ENCODE results near the gene C17orf100. TPM values are rescaled to one million over a fixed set of nuclear protein-coding genes. Genes with fewer than 3 reads are reported as not detected.
"Not testable (repeated sequence)": the region's sequence is repeated elsewhere in the genome, so short reads cannot be mapped to it uniquely, and the experiment has no call there.

The C17orf100 gene
- total and polyA plus RNA-seq, 5 donors = 0.47 to 1.0 (median 0.72) TPM

GRCh38 chr17:6660101-6660500 lies 8.5 kb downstream of the C17orf100 start:
- 67% methylated on average over 9 of the region's 9 CpGs for WGBS
- intact Hi-C loops (cut with DNase I) = loop anchor here in 3 of 4 donors (10.0 kb wide), 3 partner anchors 135 to 345 kb away; partner anchors contain the start of gene TEKT1 (in 1 of the 3)

DNA sequence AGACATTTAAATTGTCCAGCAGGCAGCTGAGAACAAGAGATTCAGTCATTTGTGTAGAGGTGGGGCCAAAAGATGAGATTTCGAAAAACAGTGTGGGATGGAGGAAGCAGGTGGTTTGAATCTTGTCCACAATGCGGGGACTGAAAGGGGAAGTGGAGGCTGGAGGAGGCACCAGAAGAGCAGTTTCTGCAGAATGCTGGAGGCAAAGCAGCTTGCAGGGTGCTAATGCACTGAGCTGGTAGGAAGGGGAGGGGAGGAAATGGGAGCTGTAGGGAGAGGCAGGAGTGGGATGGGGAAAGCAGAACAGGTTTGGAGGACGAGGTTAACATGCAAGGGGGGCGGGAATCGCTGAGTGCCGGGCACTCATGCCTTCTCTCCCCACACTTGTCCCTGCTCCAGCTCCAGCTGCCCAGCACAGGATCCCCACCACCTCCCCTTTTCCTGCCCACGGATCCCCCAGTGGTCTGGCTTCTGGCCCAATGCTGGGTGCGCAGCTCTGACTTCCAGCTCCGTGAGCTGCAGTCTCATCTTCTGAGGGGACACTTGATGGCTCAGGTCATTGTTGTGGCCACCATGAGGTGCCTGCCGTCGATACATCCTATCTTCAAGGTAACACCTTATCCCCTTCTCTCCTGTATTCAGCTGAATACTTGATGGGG lies 9.4 kb downstream of the C17orf100 start:
- Histone ChIP-seq H3K27me3 (ENCODE audit: control insufficient read depth, insufficient read depth) (no peaks in the 10 kb centered on the region), H3K4me1 (ENCODE audit: control insufficient read depth, insufficient read depth, low read length) (no peaks in the 10 kb centered on the region), H3K27ac (ENCODE audit: low read length) (no peak overlapping the region), H3K9me3 (ENCODE audit: control insufficient read depth, low read length) (no peaks in the 10 kb centered on the region), H3K4me3 (ENCODE audit: low read length) (no peak overlapping the region)
- WGBS = 35% methylated on average over 11 of the region's 11 CpGs
- DNase-seq = no peak
- no peak for ATAC-seq
- intact Hi-C loops (cut with DNase I) = loop anchor here in 3 of 4 donors (10.0 kb wide), 3 partner anchors 134 to 344 kb away; partner anchors contain the start of gene TEKT1 (in 1 of the 3)

More at GRCh38 chr17:6660101-6660500, 8.5 kb downstream of the C17orf100 start:
- H3K27ac ChIP-seq (ENCODE audit: low read length) = no peak overlapping the region
- H3K4me3 ChIP-seq (ENCODE audit: low read length) = no peak overlapping the region
- no peak for ATAC-seq
- no peaks in the 10 kb centered on the region for H3K4me1 ChIP-seq (ENCODE audit: control insufficient read depth, insufficient read depth, low read length)
- no peak for DNase-seq
- no peaks in the 10 kb centered on the region for H3K27me3 ChIP-seq (ENCODE audit: control insufficient read depth, insufficient read depth)
- no peaks in the 10 kb centered on the region for H3K9me3 ChIP-seq (ENCODE audit: control insufficient read depth, low read length)

GRCh38 chr17:6661464-6661848 lies 9.9 kb downstream of the C17orf100 start:
- intact Hi-C loops (cut with DNase I) = loop anchor here in 3 of 4 donors (10.0 kb wide), 3 partner anchors 133 to 343 kb away; partner anchors contain the start of gene TEKT1 (in 1 of the 3)
- DNase-seq (no peak), ATAC-seq (no peak)
- H3K27me3 ChIP-seq (ENCODE audit: control insufficient read depth, insufficient read depth) = no peaks in the 10 kb centered on the region
- H3K27ac ChIP-seq (ENCODE audit: low read length) = no peak overlapping the region
- WGBS = 82% methylated on average over 2 of the region's 2 CpGs
- H3K4me3 ChIP-seq (ENCODE audit: low read length) = no peak overlapping the region
- no peaks in the 10 kb centered on the region for H3K4me1 ChIP-seq (ENCODE audit: control insufficient read depth, insufficient read depth, low read length)
- H3K9me3 ChIP-seq (ENCODE audit: control insufficient read depth, low read length) = no peaks in the 10 kb centered on the region

DNA sequence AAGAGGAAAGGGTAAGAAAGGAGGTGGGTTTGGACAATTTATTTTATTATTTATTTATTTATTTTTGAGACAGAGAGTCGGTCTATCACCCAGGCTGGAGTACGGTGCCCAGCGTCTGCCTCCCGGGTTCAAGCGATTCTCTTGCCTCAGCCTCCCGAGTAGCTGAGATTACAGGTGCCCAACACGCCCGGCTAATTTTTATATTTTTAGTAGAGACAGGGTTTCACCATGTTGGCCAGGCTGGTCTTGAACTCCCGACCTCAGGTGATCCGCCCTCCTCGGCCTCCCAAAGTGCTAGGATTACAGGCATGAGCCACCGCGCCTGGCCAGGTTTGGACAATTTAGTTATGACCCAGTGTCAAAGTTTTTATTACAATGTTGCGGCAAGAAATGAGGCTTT lies 11.6 kb downstream of the C17orf100 start:
- H3K27me3 ChIP-seq (ENCODE audit: control insufficient read depth, insufficient read depth); H3K4me3 ChIP-seq (ENCODE audit: low read length); H3K9me3 ChIP-seq (ENCODE audit: control insufficient read depth, low read length); H3K27ac ChIP-seq (ENCODE audit: low read length); ATAC-seq; H3K4me1 ChIP-seq (ENCODE audit: control insufficient read depth, insufficient read depth, low read length); DNase-seq: not testable (repeated sequence)
- intact Hi-C loops (cut with DNase I) = loop anchor here in 3 of 4 donors (10.0 kb wide), 3 partner anchors 132 to 342 kb away; partner anchors contain the start of gene TEKT1 (in 1 of the 3)
- 91% methylated on average over 14 of the region's 14 CpGs for WGBS

GRCh38 chr17:6666077-6666521 lies 14.5 kb downstream of the C17orf100 start:
- 15% methylated on average over 9 of the region's 9 CpGs for WGBS
- DNase-seq (peak; percentile 70 to 81 (median 77)), ATAC-seq (peak; percentile 91 to 93)
- Histone ChIP-seq H3K27me3 (ENCODE audit: control insufficient read depth, insufficient read depth) (no peaks in the 10 kb centered on the region), H3K4me1 (ENCODE audit: control insufficient read depth, insufficient read depth, low read length) (no peaks in the 10 kb centered on the region), H3K4me3 (ENCODE audit: low read length) (no peak overlapping the region), H3K27ac (ENCODE audit: low read length) (no peak overlapping the region), H3K9me3 (ENCODE audit: control insufficient read depth, low read length) (no peaks in the 10 kb centered on the region)
- intact Hi-C loops (cut with DNase I) = loop anchor here (5.0 to 10.0 kb wide), 4 partner anchors 129 to 339 kb away; partner anchors contain the start of gene TEKT1 (in 1 of the 4)

DNA sequence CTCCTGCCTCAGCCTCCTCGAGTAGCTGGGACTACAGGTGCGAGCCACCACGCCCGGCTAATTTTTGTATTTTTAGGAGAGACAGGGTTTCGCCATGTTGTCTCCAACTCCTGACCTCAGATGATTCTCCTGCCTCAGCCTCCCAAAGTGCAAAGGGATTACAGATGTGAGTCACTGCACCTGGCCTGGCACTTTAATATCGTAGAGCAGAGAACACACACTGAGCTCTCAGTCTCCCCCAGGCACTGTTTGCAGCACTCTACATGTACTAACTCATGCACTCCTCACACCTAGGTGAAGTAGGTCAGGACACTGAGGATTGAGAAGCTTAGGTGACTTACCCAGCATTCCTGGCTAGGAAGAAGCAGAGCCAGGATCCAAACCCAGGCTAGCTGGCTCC lies 15.0 kb downstream of the C17orf100 start:
- H3K9me3 ChIP-seq (ENCODE audit: control insufficient read depth, low read length) = no peaks in the 10 kb centered on the region
- H3K27ac ChIP-seq (ENCODE audit: low read length) = no peak overlapping the region
- intact Hi-C loops (cut with DNase I) = loop anchor here (5.0 to 10.0 kb wide), 4 partner anchors 128 to 338 kb away; partner anchors contain the start of gene TEKT1 (in 1 of the 4)
- 95% methylated on average over 6 of the region's 6 CpGs for WGBS
- ATAC-seq = no peak
- no peaks in the 10 kb centered on the region for H3K27me3 ChIP-seq (ENCODE audit: control insufficient read depth, insufficient read depth)
- H3K4me3 ChIP-seq (ENCODE audit: low read length) = no peak overlapping the region
- DNase-seq = no peak
- no peaks in the 10 kb centered on the region for H3K4me1 ChIP-seq (ENCODE audit: control insufficient read depth, insufficient read depth, low read length)

GRCh38 chr17:6667516-6667915 lies 16.0 kb downstream of the C17orf100 start:
- H3K9me3 ChIP-seq (ENCODE audit: control insufficient read depth, low read length) = no peaks in the 10 kb centered on the region
- DNase-seq = no peak
- 50% methylated on average over 6 of the region's 6 CpGs for WGBS
- ATAC-seq = no peak
- H3K4me3 ChIP-seq (ENCODE audit: low read length) = no peak overlapping the region
- H3K27ac ChIP-seq (ENCODE audit: low read length) = no peak overlapping the region
- intact Hi-C loops (cut with DNase I) = loop anchor here (5.0 to 10.0 kb wide), 4 partner anchors 127 to 337 kb away; partner anchors contain the start of gene TEKT1 (in 1 of the 4)
- no peaks in the 10 kb centered on the region for H3K27me3 ChIP-seq (ENCODE audit: control insufficient read depth, insufficient read depth)
- H3K4me1 ChIP-seq (ENCODE audit: control insufficient read depth, insufficient read depth, low read length) = no peaks in the 10 kb centered on the region

GRCh38 chr17:6668219-6668618 lies 16.7 kb downstream of the C17orf100 start:
- no peak overlapping the region for H3K4me3 ChIP-seq (ENCODE audit: low read length)
- no peaks in the 10 kb centered on the region for H3K27me3 ChIP-seq (ENCODE audit: control insufficient read depth, insufficient read depth)
- DNase-seq (no peak), ATAC-seq (no peak)
- intact Hi-C loops (cut with DNase I) = loop anchor here (5.0 to 10.0 kb wide), 4 partner anchors 127 to 337 kb away; partner anchors contain the start of gene TEKT1 (in 1 of the 4)
- H3K9me3 ChIP-seq (ENCODE audit: control insufficient read depth, low read length) = no peaks in the 10 kb centered on the region
- no peaks in the 10 kb centered on the region for H3K4me1 ChIP-seq (ENCODE audit: control insufficient read depth, insufficient read depth, low read length)
- no peak overlapping the region for H3K27ac ChIP-seq (ENCODE audit: low read length)
- WGBS = 80% methylated on average over 17 of the region's 17 CpGs

DNA sequence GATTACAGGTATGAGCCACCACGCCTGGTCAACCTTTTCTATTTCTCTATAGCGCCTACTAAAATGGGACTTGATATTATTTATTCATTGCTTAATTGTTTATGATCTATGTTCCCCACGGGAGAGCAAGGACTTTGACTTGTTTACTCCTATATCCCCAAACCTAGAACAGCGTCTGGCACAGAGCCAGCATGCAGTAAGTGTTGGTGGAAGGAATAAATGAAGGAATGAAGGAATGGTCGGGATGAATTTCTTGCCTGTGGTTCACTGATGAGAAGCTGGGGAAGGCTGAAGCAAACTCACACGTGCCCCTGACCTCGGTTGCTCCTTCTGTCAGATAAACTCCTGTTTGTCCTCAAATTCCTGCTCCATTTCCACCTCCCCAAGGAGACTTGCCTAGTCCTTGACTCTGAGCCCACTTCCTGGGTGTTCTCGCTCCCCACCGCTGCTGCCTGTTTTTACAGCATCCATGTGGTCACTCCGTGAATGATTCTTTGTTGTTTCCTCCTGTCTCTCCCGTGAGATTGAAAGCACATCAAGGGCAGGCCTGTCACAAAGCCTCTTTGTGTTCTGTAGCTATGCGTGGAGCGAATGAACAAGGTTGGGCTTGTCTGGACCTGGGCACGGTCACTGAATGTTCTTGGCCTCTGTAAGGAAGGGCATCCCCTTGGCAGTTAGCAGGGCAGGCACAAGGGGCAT lies 17.3 kb downstream of the C17orf100 start:
- H3K27me3 ChIP-seq (ENCODE audit: control insufficient read depth, insufficient read depth) = no peaks in the 10 kb centered on the region
- ATAC-seq (no peak), DNase-seq (no peak)
- H3K27ac ChIP-seq (ENCODE audit: low read length) = no peak overlapping the region
- H3K9me3 ChIP-seq (ENCODE audit: control insufficient read depth, low read length) = no peaks in the 10 kb centered on the region
- intact Hi-C loops (cut with DNase I) = loop anchor here (5.0 to 10.0 kb wide), 4 partner anchors 126 to 336 kb away; partner anchors contain the start of gene TEKT1 (in 1 of the 4)
- 69% methylated on average over 14 of the region's 14 CpGs for WGBS
- no peak overlapping the region for H3K4me3 ChIP-seq (ENCODE audit: low read length)
- no peaks in the 10 kb centered on the region for H3K4me1 ChIP-seq (ENCODE audit: control insufficient read depth, insufficient read depth, low read length)

DNA sequence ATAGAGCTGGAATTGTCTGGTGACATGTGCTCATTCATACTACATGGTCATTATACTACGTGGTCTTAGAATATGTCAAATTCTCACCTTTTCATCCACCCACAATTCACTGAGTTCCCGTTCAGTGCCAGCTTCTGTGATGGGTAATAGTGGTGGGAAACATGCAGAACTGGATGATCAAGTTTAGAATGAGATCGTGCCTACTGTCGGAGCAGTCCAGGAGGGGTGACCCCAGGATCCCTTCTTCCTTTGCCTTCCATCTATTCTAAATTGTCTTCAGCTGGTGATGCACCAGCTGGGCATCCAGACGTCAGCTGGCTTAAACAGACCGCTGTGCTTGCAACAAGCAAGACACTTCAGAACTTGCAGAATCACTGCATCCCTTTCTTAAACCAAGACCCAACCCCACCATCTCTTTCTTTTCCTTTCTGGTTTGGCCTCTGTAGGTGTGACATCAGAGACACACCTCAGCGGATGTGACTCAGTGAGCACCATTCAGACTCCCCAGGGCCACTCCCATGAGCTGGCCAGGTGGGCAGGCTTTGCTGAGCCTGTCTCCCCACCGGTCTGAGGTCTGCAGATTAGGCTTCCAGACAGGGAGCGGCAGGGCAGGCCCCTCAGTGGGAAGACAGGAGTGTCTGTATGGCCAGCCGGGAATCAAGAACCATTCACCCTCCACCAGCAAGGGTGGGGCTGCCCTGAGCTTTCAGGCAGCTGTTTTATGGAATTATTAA lies 18.1 kb downstream of the C17orf100 start:
- Histone ChIP-seq H3K4me1 (ENCODE audit: control insufficient read depth, insufficient read depth, low read length) (no peaks in the 10 kb centered on the region), H3K9me3 (ENCODE audit: control insufficient read depth, low read length) (no peaks in the 10 kb centered on the region), H3K4me3 (ENCODE audit: low read length) (no peak overlapping the region), H3K27ac (ENCODE audit: low read length) (no peak overlapping the region), H3K27me3 (ENCODE audit: control insufficient read depth, insufficient read depth) (no peaks in the 10 kb centered on the region)
- intact Hi-C loops (cut with DNase I) = loop anchor here (5.0 to 10.0 kb wide), 4 partner anchors 125 to 335 kb away; partner anchors contain the start of gene TEKT1 (in 1 of the 4)
- 80% methylated on average over 10 of the region's 10 CpGs for WGBS
- DNase-seq (no peak), ATAC-seq (no peak)
